ENCODE measurements around the gene C22orf39.
"Not testable (repeated sequence)": the region's sequence is repeated elsewhere in the genome, so short reads cannot be mapped to it uniquely, and the experiment has no call there.

C22orf39 gene

DNA sequence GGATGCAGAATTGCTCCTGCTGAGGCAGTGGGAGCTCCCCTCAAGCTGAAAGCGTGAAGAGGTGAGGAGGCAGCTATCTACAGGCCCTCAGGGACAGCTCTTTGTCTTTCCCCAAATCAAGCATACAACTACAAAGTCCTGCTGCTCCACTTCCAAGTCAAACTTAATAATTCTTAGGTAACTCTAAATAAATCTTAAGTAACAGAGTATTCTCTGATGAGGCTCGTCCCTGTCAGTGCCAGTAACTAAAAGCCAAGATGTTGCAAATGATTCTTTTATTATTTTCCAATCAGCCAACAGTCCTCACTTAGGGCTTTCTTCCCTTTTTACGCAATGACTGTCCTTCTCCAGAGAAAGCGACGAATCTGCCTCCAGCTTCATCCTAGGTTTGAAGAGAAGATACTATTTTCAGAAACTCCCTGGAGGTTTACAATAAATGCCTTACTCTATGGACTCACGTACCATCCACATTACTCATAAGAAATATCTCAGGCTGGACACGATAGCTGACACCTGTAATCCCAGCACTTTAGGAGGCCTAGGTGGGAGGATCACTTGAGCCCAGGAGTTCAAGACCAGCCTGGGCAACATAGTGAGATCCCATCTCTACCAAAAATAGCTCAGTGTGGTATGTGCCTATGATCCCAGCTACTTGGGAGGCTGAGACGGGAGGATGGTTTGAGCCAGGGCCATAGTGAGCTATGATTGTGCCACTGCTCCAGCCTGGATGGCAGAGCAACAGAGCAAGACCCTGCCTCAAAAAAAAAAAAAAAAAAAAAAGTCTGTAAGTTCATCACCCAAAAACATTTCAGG is 3.1 kb upstream of the C22orf39 start:
- no peak for DNase-seq

DNA sequence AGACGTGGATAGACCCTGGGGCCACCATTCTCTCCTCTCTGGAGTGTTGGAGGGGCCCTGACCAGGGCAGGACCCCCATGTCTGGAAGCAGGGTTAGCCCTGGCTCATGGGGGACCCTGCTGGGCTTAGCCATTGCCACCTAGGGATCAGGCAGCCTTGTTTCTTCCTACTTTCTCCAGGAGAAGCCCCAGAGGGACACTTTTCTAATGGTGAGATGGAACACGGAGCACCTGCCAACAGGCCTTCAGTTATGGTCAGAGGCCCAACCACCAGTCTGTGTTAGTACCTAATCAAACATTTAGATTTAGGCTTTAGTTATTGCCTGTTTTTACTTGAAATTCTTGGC is 1.9 kb upstream of the C22orf39 start:
- no peak for DNase-seq

DNA sequence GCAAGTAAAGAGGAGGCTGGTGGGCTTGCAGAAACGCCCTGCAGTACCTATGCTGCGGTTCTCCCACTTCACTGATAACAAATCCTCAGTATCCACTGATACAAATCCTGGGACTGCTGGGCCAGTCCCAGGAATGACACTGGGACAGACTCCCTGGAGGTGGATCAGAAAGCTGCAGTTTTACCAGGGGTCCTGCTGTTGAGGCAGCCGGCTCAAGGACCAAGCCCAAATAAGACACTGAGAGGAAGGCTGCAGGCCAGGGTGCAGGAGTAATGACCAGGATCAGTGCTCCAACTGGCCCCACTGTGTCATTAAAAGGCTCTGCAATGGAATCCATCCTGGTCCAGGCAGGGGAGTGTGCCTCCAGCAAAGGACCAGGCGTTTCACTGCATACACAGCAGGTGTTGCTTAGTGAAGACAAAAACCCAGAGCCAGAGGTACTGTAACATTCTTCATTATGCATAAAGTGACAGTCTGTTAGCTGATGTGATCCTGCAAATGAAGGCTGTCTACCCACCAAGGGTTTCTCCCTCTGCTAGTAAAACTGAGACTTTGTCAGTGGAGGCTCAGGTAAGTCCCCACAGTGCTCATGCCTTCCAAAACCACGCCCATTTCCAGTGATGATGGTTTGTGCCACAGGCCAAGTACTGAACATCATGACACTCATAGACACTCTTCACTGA is 1.4 kb upstream of the C22orf39 start:
- DNase-seq = no peak

DNA sequence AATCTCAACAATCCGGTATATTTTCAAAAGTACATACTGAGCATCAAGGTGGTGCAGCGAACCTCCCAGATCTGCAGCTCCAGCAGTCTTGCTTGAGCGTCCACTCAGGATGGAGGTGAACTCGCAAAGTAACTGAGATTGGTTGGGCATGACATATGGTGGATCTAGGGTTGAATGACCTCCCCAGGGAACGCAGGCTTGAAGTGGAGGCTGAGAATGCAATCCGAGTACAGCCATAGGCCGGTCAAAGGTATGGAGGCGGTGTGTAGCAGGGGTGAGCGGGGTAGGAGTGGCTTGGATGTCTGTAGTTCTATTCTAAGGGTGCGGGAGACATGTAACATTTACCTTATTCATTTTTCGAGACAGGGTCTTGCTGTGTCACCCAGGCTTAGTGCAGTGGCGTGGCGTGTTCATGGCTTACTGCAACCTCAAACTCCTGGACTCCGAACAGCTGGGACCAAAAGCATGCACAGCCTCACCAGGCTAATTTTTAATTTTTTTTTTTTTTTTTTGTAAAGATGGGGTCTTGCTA is 631 bp upstream of the C22orf39 start:
- DNase-seq = no peak

DNA sequence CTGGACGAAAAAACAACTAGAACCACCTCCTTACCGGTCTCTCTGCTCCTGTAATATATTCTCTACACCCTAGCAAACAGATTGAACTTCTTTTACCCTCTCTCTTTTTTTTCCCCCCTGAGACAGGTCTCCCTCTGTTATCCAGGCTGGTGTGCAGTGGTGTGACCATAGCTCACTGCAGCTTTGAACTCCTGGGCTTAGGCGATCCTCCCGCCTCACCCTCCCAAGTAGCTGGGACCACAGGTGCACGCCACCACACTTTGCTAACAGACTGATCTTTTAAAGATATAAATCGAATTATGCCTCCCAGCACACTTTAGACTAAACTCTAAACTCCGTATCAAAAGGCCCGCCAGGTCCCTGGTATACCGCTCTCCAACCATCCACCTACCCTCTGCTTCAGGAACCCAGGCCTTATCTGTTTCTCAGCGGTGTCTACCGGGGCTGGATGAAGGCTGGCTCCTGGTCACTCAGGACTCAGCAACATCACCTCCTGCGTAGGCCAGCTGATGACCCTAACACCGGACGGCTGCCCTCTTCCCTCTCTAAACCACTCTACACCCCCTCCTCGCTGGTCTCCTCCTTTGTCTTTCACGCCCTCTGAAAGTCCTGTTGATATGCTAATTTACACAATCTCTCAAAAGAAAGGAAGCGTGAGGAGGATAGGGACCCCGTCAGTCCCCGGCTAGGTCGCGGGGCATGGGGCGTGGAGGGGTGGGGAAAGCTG is 745 bp downstream of the C22orf39 start:
- no peak for DNase-seq

DNA sequence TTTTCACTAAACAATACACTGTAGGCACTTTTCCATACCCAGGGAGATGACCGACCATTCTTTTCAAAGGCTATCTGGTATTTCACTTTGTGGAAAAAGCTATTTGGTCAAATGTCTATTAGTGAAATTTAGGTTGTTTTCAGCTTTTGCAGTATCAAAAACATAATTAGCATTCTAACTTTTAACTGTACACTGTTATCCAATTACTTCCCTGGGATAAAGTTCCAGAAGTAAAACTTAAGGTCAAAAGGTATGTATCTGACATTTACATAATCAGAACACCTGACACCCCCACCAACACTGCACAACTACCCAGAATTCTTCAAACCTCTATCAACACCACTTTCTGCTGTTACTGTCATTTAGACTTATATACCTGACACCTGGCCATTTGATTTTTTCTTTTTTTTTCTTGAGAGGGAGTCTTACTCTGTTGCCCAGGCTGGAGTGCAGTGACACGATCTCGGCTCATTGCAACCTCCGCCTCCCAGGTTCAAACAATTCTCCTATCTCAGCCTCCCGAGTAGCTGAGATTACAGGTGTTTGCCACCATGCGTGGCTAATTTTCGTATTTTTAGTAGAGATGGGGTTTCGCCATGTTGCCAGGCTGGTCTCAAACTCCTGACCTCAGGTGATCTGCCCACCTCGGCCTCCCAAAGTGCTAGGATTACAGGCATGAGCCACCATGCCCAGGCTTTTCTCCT is 2.1 kb downstream of the C22orf39 start:
- not testable (repeated sequence) for DNase-seq

DNA sequence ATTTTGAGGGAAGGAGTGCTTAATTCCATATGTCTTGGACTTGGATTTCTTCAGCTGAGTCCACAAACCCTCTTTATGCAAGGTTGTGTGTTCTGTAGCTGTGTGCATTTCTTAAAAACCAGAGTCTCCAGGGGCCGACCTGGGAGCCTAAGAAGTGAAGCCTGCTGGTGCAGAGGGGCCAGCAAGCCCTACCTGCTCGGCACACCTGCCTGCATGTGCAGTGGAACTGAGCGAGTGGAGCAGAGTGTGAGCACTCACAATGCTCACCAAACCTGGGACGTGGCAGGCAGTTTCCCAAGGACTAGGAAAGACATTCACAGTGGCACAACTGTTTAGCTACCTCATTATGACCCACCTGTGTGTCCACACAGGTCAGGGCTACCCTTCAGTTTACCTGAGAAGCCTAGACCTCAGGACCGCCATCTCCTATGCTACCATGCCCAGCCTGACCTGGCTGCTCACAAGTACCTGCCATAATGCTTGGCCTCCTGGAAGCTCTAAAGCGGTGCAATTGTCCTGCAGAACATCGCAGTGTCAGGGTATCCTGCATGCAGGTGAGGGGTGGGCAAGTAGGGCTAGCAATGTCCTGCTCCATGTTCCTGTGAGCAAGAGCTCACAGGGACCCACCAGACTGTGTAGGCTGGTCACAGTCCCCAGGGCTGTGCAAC is 3.8 kb downstream of the C22orf39 start:
- no peak for DNase-seq

DNA sequence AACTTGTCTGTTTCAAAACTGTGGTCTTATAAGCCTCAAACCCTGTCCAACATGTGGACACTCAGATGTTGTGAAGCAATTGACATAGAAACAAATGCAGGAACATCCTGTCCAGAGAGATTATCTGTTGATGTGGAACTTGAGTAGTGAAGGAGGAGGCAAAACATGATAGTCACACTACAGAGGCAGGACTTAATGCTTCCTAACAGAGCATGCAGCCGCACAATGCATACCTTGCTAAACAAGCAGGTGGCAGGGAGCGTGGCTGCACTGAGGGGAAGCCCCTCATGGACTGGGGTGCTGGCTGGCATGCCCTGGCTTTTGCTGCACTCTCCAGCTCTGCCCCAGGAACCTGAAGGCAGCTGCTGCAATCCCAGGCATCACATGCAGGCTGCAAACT is 5.3 kb downstream of the C22orf39 start:
- DNase-seq = no peak

DNA sequence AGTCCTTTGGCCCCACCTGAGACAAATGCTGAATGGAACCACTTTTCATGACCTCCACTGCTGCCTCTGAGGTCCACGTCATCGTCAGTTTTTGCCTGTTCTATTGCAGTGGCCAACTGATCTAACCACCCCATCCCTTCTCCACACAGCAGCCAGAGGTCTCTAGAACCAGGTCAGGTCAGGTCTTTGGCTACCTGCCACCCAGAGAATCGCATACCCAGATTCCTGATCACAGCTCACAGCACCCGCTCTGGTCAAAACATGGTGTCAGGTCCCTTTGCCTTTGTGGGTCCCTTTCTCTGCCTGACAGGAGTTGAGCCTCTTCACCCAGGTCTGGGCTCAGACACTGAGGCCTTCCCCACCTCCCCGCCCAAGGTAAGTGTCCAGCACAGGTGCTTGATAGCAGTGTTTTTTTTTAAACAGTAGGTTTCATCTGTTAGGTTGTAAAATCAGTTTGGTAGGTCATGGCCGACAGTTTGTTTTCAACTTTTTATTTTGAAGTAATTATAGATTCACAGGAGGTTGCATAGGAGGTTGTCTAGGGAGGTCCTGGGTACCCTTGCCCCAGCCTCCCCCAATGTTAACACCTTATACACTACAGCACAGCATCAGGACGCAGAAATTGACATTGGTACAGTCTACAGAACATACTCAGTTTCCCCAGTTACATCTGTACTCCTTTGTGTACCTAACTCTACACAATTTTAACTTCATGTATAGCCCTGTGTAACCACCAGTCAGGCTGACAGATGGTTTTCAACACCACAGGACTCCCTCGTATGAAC is 6.9 kb downstream of the C22orf39 start:
- DNase-seq = no peak

DNA sequence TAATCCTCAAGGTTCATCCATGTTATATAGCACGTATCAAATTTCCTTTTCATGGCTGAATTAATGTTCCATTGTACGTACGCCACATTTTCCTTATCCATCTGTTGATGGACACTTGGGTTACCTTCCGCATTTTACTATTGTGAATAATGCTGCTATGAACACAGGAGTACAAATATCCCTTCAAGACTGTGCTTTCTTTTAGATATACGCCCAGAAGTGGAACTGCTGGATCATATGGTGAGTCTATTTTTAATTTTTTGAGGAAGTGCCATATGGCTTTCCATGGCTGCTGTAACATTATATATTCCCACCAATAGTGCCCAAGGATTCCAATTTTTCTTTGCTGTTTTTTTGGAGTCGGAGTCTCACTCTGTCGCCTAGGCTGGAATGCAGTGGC is 9.2 kb downstream of the C22orf39 start:
- no peak for DNase-seq

DNA sequence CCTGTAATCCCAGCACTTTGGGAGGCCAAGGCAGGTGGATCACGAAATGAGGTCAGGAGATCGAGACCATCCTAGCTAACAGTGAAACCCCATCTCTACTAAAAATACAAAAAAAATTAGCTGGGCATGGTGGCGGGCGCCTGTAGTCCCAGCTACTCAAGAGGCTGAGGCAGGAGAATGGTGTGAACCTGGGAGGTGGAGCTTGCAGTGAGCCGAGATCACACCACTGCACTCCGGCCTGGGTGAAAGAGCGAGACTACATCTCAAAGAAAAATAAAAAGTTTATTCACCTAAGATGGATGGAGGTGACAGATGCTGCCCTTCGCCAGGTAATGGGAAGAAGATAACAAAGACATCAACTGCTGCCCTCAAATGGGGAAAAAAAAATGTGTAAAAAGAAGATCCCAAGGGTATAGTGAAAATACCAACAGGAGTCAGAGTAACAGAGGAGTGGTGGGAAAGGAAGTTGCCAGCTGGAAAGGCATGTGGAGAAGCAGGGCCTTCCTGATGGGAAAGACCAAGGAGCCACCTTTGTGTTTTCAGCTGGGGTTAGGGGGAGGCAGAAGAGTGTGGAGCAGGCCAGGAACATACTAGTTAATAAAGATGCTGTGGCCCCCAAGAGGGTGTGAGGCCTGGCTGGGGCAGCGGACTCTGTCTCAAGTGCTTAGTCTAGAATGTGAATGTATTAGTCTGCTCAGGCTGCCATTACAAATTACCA is 10.9 kb downstream of the C22orf39 start:
- not testable (repeated sequence) for DNase-seq

DNA sequence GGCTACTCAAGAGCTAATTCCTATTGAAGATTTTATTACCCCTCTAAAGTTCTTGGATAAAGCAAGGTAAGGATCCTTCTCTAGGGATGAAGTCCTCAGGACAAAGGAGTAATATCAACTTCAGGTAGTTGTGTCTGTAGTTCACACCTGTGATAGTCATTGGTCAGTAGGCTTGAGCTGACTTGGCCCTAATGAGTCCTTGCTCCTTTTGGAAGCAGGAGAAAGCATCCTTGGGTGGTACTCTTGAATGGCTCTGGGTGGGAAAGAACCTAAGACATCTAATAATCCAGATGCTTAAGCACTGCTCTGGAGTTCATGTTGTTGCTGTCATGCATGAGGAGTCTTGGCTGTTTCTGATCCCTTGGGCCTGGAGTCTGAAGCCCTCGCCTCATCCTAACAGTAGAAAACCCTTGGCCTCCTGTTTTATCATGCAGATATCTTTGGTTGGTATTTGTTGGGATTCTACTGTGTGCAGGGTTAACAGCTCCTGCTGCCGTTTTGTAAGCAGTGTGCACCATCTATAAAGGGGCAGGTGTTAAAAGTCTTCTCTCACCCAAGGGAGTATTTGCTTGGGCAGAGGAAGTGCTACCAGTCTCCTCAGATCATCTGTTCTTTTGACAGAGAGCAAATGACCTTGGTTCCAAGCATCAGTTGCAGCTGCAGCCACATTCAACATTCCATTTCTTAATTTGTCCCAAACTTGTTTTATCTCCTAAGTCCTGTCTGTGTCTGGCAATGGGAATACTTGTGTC is 12.5 kb downstream of the C22orf39 start:
- no peak for DNase-seq

DNA sequence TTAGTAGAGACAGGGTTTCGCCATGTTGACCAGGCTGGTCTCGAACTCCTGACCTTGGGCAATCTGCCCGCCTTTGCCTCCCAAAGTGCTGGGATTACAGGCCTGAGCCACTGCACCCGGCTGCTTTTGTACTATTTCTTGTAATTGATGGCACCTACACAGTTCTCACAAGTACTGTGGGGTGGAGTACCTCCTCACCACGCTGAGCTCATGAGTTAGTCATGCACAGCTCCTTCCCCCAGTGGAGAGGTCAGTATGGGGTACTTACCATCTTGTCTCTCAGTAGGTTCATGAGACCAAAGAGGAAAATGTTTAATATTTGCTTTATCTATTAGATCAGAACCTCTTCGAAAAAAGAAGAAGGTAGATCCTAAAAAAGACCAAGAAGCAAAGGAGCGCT is 13.1 kb downstream of the C22orf39 start:
- DNase-seq = no peak

DNA sequence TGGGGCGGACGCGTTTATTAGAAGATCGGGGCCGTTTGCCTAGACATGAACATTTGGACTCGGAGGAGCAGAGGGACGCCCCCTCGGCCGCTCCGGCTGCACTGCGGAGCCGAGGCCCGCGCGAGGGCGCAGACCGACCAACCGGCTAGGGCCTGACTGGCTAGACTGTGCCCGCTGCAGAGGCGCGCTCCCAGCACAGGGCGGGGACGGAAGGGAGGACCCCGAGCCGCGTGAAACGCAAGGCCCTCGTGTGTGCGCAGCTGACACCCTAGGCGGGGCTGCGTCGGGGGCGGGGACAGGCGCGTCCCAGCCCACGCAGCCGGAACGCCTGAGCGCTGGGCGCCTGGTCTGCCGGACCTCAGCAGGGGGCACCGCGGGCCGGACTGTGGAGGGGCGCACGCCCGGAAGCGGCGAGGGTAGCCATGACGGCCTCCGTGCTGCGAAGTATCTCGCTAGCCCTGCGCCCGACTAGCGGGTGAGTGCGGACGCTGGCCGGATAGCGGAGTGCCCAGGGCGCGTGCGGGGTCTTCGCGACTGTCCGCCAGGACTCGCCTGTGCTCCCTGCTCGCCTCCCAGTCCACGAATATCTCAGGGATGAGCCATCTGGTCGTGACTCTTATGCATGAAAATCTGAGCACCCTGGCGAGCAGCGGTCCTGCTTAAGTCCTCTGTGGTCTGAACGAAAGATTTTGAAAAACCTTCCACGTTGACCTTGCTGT is 15.2 kb downstream of the C22orf39 start, which contains the start of gene MRPL40:
Gene MRPL40, plus strand, starts transcription at position 413 of the 719 bp plus-strand sequence. Its CDS starts 10 bp downstream, at position 423.
- peak; percentile 81 for DNase-seq

DNA sequence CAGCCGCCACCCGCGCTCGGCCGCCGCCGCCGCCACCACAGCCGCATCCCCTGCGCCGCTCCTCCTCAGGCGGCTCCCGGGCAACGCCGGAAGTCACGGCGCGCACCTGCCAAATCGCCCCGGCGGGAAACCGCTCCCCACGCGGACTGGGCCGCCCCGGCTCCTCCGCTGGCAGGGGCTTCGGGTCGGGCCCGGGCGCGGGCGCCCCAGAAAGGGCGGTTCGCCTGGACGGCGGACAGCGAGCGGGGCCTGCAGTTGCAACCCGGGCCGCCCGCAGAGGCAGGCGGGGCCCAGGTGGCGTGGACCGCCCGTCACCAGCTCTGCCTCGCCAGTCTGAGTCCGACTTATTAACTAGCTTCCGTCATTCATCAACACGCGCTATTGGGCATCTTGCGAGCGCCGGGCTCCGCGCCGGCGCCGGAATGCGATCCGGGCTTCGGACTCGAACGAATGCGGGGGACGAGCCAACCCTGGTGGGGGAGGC is 15.8 kb downstream of the C22orf39 start, which contains the start of gene HIRA:
Gene HIRA, minus strand, starts transcription at position 85 of the 484 bp plus-strand sequence. CDS start 257 bp downstream, outside the sequence.
- DNase-seq = peak; percentile 85

DNA sequence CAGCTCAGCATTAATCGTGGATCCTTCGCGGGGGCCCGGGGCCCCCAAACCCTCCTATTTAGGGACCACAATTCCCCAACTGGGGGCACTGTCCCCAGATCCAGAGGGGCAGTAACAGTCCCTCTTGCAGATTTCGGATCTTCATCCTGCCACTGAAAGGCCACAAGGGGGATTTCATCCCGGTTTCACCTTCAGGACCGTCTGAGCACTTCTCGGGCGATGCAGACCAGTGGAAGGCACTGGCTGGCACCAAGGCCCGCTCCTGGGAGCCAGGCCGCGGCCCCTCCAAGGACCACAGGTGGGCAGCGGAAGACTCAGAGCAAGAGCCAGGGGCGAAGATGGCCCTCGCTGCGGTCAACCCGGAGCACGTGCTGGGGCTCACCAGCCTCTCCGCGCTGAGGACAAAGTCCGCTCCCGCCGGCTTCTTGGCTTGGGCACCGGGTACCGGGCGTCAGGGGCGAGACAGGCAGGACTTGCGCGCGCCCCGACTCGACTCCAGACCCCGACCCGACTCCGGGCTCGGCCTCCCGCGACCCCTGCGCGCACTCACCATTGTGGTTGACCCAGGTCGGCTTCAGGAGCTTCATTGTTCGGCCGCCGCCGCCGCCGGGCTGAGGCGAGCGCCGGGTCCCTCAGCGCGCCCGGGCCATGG is 16.5 kb downstream of the C22orf39 start:
- DNase-seq = no peak

DNA sequence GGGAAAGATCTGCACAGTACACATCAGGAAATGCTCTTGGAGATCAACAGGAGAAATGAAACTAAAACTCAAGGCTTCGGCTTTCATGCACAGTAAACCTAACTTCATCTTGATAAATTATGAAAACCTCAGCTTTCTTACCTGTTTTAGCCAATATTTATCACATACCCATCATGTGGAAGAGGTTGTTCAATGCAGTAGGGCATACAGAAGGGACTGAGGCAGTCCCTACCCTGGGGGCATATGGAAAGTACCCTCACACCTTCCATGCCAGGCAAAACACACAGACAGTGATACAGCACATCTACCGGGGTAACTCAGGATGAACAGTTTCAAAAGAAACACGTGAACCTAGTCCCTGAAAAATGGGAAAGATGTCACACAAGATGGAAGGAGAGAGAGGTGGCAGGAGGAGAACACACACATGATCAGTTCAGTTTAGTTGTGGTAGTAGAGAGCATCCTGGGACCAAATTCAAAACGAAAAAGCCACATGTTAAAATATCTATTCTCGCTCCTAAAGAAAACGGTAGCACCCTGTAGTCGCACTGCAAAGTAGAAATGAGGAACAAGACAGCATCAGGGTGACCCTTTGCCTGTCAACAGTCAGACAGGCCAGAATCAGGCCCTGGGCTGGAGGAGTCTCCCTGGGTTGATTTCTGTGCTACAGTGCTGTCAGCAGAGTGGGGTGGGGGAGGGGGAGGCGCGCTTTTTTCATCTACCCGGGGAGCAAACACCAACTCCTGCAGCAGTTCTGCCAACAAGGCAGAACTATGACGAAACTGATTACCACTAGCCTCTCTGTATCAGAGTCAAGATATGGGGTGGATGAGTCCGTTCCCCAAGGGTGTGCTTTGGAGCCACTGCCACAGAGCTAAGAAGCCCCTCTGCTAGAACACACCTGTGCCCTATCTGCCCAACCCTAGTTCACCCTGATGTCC is 17.3 kb downstream of the C22orf39 start:
- no peak for DNase-seq
